Mucosa of gallbladder (tissue), 1 donor: ENCODE measurements around the gene APOO. TPM values are rescaled to one million over a fixed set of nuclear protein-coding genes. Genes with fewer than 3 reads are reported as not detected.

Experiments
- DNase-seq: peaks from one replicate; pipeline ENCODE4 v3.0.0-alpha.2; 2020; ENCODE audit warnings: low spot score
- total RNA-seq: library from RNA; stranded (reverse); gene quantifications from one replicate; pipeline ENCODE4 v1.2.1, GENCODE V29; 2021
- donor health status: DM: no; HTN: no; CAD: no.

The APOO gene
- total RNA-seq, 1 donor from 2014 or later, result 26.2 TPM

DNA sequence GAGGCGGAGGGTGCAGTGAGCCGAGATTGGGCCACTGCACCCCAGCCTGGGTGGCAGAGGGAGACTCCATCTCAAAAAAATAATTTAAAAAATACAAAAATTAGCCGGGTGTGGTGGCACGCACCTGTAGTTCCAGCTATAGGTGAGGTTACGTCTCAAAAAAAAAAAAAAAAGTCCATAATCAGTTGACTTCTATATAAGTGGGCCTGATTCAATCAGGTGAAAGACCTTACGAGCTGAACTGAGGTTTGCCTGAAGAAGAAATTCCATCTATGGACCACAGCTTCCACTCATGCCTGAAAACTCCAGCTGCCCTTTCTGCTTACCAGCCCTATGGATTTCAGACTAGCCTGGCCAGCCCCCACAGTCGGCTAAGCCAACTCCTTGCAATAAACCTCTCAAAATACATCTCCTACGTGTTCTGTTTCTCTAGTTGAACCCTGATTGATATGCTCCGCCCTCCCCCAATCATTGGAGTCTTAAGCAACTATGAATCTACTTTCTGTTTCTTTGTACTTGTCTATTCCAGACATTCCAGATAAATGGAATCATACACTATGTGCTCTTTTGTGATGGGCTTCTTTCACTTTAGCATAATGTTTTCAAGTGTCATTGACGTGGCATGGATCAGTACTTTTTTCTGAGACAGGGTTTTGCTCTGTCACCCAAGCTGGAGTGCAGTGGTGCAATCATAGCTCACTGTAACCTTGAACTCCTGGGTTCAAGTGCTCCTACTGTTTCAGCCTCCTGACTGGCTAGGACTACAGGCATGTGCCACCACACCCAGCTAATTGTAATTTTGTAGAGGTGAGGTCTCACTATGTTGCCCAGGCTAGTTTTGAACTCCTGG lies 88.1 kb downstream of the APOO start:
- DNase-seq, result no peak

DNA sequence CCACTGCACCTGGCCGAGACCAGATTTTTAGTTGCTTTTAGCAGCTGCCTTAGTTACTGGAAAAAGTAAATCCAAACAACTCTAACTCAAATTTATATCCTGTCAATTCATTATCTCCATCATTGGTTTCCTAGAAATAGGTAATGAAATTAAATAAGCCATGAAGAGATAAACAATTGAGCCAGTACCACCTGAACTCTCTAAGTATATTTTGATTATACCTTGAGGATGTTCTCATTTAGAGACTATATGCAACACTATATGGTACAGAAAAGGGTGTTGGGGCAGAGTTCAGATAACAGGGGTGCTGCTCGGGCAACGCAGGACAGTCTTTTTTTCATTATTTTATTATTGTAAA lies 89.8 kb downstream of the APOO start:
- no peak for DNase-seq

DNA sequence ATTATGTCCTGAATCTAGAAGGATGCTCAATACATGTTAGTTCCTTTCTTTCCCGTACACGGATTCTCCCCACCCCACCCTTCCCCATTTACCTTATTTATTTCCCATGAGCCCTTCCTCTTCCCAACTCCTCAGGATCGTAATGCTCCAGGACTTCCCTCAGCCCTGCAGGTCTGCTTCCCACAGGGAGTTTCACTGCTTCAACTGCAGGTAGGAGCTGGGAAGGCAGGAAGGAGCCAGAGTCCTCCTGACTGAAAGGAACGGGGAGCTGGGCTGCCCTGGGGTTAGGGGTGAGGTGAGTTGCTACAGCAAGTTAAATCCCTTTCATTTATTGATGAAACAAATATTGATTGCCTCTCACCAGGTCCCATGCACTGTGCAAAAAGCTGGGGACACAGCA lies 91.6 kb downstream of the APOO start:
- DNase-seq, result no peak

DNA sequence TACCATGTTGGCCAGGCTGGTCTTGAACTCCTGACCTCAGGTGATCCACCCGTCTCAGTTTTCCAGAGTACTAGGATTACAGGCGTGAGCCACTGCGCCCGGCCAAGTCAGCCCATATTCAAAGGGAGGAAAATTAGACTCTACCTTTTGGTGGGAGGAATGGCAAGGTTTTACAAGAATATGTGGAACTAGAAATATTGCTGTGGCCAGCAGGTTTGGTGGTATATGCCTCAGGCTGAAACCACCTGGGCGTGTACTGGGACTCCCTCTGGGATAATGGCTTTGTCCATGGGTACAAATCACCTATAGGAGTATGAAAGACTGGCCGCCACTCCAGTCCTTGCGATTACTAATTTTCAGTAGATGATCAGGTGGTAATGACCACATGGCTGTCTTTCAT lies 92.4 kb downstream of the APOO start:
- DNase-seq, result no peak

DNA sequence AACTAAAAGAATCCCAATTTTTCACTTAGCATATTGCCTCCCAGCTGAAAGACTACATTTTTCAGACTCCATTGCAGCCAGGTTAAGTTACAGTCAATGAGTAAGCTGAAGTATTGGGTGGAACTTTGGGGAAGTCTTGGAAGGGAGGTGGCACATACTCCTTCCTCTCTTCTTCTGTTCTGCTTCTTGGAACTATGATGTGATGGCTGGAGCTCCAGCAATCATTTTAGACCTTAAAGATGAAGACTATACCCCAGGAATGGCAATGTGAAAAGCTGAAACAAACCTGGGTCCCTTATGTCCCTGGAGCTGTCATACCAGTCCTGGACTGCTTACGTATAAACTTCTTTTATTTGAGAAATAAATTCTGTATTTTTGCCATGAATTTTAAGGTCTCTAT lies 93.9 kb downstream of the APOO start:
- no peak for DNase-seq

DNA sequence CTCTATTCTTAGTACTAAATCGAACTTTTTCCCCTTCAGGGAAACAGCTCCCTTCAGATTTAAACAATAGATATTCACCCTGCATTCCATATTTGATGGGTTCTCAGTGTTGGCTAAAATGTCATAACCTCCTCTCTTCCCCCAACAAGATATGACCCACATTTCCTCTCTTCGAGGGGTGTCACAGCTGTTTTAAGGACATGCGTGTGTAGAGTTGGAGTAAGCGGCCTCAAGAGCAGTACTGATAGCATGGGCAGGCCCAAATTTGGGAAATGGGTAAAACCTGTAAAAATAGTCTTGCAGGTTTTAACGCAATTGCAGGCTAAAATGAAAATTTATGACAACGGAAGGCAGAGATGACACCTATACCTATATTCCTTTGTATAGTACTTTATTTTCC lies 96.1 kb downstream of the APOO start:
- DNase-seq, result no peak

DNA sequence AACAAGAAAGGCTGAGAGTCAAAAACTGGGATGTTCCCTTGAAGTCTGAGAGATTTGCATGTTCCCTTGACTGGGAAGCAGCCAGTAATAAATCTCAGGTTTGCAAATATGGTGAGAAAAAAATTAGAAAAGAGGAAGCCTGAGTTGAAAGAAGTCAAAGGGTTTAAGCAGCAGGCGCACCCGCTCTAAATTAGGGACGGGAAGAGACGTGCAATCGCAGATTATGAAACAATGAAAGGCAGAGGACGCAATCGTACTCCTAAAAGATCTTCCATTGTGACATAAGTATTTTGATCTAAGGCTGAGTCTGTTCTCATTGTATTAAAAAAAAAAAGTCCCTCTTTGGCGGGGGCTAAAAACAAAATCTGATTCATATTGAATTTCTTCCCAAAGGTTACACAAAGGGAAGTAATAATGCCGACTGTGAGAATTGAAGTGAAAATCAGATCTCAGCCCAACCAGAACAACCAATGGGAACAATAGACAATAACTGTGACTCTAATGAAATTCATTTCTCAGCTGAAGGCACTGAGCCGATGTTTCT lies 96.6 kb downstream of the APOO start:
- no peak for DNase-seq

DNA sequence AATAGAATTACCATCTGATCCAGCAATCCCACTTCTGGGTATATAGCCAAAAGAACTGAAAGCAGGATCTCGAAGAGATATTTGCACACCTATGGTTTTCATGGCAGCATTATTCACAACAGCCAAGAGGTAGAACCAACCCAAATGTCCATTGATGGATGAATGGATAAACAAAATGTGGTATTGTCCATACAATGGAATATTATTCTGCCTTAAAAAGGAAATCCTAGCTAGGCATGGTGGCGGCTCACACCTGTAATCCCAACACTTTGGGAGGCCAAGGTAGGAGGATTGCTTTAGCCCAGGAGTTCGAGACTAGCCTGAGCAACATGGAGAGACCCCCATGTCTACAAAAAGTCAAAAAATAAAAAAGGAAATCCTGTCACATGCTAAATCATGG lies 97.5 kb downstream of the APOO start:
- DNase-seq, result no peak

DNA sequence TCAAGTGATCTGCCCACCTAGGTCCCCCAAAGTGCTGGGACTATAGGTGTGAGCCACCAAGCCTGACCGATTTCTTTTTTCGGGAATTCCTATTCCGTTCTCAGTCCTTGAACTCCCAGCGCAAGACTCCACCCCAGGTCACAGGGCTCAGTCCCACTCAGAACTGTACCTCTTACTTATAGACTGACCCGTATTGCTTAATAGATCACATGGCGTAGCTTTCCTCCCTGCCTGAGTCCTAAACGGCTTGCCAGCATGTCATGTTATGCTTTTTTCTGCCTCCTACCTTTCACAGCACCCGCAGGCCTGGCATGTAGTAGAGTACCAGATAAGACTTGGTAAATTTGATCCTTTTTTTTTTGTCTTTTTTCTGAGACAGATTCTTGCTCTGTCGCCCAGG lies 102.3 kb downstream of the APOO start:
- DNase-seq, result no peak

DNA sequence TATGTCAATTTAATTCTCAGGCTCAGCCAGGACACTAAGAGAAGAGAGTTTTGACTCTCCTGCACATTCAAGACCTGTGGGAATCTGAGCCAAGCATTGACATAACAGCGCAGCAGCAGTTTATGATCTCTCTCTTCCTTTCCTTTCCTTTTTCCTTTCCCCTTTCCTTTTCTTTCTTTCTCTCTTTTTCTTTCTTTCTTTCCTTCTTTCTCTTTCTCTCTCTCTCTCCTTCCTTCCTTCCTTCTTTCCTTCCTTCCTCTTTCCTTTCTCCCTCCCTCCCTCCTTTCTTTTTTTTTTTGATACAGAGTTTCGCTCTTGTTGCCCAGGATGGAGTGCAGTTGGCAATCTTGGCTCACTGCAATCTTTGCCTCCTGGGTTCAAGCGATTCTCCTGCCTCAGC lies 103.2 kb downstream of the APOO start:
- DNase-seq, result no peak

DNA sequence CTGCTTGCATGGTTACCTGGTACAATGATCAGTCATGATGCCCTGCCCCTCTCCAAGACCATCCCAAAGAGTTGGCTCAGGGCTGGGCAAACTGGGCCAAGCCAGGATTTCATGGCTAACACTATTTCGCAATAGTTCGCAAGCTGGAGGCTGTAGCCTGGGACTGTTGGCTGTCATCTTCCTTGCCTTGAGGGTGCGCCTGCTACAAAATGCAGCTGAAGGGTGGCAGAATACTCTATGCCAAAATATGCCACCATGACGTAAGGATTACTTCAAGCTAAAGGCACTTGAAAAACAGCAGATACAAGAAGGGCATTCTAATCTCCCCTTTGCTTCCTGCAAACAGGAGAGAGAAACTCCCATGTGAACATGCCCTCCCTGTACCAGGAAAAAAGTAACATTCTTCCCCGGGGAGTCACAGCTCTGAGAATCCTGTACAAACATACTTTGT lies 103.8 kb downstream of the APOO start:
- peak; percentile 36 for DNase-seq

DNA sequence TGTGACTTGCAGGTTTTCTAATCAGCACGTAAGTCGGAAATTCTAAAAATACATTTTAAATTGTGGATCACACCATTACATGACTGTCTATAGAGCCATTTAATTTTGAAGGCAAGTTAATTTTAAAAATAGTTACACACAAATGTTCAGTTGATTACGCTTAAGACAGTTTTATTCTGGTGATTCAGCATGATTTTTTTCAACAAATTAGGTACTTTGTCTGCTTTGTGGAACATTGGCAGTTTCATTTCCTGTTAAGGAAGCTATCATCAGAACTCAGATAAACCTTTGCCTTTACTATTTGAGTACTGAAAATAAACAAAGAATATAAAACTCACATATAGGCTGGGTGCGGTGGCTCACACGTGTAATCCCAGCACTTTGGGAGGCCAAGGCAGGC lies 105.3 kb downstream of the APOO start:
- DNase-seq, result no peak

DNA sequence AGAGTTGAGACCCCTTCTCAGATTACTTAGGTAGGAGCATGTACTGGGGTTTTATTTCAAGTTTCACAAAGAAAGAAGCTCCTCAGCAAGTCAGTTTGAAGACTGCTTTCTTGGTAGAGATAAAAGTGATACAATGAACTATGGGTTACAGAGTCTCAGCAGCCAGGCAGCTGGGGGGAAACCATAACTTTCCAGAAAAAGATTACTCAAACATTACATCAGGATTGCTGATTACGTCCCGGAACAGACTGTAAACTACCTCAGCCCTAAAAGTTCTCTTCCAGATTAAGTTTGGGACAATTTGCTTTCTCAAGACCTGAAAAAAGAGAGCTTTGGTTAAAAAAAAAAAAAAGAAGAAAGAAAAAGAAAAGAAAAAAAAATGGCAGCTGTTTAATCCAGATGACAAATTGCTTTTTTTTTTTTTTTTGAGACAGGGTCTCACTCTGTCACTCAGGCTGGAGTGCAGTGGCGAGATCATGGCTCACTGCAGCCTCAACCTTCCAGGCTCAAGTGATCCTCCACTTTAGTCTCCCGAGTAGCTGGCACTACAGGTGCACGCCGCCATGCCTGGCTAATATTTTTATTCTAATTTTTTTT lies 108.2 kb downstream of the APOO start:
- no peak for DNase-seq

DNA sequence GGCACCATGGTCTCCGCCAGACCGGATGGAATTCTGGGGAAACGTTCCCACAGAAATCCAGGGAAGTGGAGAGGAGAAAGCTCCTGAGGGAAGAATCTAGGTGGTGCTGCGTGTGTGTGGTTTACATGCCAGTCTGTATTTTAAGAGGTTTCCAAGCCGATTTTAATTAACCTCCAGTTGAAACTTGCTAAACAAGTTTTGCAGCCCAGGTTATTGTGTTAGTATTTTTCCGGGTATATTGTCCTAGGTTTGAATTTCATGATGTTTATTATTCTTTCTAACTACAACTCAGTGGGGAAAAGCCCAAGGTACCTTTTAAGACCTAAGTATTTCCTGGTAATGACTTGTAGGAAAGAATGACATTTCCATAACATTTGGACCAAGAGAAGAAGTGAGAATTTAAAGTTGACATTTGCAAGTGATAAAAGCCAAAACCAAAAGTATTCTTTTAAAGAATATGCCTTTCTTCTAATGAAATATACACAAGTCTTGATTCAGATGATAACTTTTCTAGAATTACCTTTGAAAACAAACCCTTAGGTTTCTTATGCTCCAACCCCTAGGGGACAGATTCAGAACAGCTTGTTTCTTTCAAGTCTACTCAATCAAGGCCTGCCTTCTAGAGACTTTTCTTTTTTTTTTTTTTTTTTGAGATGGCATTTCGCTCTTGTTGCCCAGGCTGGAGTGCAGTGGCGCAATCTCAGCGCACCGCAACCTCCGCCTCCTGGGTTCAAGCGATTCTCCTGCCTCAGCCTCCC lies 110.2 kb downstream of the APOO start:
- no peak for DNase-seq

DNA sequence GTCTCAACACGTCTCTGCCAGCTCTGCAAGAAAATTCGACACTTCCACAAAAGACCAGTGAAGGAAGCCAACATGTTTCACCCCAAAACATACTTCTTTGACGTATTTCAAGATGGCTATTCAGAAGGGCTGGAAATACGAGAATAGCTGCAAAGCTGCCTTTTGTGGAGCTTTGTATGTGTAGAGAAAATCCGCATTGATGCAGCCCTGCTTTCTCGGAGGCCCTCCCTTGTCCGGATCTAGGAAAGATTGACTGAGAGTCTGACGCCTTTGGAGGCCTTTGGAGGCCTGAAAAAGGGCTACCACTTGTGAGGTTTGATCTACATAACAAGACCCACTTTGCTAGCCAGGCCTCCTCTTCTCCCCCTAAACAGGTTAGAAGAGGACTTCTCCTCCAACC lies 112.5 kb downstream of the APOO start:
- no peak for DNase-seq

DNA sequence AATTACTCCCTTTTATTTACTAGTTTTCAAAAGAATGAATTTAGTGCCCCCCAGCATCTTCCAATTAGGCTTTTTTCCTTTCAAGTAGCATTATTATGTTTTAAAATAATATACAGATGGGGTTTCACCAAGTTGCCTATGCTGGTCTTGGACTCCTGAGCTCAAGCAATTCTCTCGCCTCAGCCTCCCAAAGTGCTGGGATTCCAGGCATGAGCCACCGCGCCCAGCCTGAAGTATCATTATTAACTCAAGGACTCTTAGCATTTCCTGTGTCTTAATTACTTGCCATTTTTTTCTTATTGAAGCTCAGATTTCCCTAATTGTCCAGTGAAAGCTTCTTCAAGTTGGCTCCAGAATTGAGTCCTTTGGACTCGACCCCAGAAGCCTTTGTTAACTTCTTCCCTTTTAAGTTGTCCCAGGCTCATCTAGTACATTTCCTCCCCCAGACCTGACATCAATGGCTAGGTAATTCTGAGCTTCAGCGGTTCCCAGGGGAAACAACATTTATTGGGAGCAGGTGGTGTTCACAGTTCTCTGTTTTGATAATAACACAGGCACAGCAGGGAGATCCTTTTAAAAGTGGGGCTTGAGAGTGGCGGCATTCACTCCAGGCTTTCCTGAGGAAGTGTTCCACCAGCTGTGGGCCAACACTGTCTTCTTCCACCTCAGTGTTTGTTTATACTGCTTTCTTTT lies 114.7 kb downstream of the APOO start:
- DNase-seq, result no peak

DNA sequence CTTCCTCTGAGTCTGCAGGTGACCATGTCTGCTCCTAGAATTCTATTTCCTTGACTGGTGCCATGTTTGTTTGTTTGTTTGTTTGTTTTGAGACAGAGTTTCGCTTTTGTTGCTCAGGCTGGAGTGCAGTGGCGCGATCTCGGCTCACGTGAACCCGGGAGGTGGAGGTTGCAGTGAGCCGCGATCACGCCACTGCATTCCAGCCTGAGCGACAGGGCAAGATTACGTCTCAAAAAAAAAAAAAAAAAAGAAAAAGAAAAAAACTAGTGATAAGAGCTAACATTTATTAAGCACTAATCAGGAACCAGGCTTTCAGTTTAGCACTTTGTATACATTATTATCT lies 117.6 kb downstream of the APOO start:
- no peak for DNase-seq

DNA sequence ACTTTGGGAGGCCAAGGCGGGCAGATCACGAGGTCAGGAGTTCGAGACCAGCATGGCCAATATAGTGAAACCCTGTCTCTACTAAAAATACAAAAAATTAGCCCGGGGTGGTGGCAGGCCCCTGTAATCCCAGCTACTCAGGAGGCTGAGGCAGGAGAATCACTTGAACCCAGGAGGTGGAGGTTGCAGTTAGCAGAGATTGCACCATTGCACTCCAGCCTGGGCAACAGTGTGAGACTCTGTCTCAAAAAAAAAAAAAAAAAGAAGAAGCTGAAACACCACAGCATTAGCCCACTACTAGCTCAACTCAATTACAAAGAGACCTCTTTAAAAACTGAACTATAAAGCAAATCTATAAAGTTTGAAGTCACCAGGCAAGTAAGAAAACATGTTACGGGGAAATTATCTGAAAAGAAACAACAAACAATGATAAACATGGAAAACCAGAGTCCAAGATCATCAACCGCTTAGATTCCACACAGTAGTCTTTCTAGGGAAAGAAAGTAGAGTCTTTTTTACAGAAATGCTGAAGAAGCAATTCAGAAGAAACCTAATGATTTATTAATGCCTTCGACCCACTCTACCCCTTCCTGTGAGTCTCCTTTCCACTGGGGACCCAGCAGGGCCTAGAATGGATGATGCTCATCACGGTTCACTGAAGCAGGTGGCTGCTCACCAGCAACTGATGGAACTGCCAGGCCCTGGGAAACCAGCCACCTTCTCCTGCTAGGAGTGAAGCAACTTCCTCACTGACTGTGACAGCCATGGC lies 118.2 kb downstream of the APOO start:
- no peak for DNase-seq

DNA sequence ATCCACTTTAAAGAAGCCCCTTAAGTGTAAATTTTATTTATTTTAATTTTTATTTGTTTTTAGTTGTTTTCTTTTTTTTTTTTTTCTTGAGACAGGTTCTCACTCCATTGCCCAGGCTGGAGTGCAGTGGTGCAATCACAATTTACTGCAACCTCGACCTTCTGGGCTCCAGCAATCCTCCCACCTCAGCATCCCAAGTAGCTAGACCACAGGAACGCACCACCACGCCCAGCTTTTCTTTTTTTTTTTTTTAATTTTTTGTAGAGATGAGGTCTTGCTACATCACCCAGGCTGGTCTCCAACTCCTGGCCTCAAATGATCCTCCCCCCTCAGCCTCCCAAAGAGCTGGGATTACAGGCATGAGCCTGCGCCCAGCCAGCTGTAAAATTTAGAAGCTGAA lies 118.8 kb downstream of the APOO start:
- no peak for DNase-seq

DNA sequence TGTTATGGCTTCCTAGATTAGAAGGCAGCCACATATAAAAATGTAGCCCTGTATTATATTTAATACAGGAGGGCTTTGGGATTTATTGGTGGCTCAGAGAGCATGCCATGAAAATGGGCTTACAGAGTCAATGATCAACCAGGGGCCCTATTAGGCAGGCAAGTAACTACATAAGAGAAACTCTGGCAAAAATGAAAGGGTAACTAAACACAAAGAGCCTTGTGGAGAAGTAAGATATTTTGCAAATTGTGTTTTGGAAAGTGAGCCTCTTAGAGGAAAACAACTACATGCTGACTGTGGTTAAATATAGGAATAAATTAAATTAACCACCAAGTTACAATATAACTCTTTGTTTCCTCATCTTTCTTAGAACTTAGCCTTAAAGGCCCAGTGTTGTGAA lies 119.2 kb downstream of the APOO start:
- DNase-seq, result no peak

DNA sequence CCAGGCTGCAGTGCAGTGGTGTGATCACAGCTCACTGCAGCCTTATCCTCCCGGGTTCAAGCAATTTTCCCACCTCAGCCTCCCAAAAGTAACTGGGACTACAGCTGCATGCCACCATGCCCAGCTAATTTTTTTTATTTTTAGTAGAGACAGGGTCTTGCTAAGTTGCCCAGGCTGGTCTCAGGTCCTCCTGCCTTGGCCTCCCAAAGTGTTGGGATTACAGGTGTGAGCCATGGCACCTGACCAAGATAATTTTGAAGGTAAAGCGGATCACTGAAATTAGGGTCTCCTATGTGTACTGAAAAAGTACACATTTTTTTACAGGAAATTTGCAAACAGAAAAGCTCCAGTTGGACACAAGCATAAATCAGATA lies 120.0 kb downstream of the APOO start:
- DNase-seq, result no peak
